ENCODE measurements around the gene GPR27.

GPR27 gene

DNA sequence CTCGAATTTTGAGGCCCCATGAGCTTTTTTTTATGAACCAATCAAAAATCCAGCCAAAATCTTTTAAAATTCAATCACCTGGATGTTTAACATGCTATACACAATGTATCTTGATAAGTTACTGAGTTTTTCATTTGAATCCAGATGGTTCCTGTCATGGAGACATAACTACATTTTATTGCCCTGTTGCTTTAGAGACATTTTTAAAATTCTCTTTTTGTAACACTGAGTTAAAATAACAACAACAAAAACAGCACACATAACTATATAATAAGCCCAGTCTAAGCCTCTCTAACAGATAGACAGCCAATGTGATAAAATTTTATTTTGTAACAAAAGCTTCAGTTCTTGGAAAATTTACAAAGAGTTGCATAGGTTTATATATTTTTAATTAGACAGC lies 29.5 kb downstream of the GPR27 start:
- Histone ChIP-seq H3K27me3 (replicated peaks in 2 of 5; ENCODE audit: control insufficient read depth in 4 of 5, insufficient read depth in 5 of 5, low read length in 4 of 5) (peaks cover 0 to 39% (median 29%) of the 10 kb centered on the region in 5 experiments), H3K4me3 (ENCODE audit: control insufficient read depth in 1 of 7, extremely low read depth in 1 of 7, insufficient read depth in 4 of 7, low read depth in 2 of 7, low read length in 6 of 7) (peak overlapping the region in 3 of 7 experiments; percentile 78 to 91 (median 81)), H3K9me3 (ENCODE audit: control extremely low read depth in 1 of 5, control insufficient read depth in 4 of 5, insufficient read depth in 2 of 5, low read depth in 1 of 5, low read length in 4 of 5) (no peaks in the 10 kb centered on the region), H3K36me3 (ENCODE audit: control insufficient read depth in 4 of 4, insufficient read depth in 4 of 4, low read length in 3 of 4) (peaks cover 0 to 4% (median 0%) of the 10 kb centered on the region in 4 experiments), H3K4me1 (ENCODE audit: control extremely low read depth in 1 of 4, control insufficient read depth in 4 of 4, insufficient read depth in 4 of 4, low read length in 3 of 4) (peaks cover 16 to 66% (median 47%) of the 10 kb centered on the region in 4 experiments), H3K27ac (ENCODE audit: insufficient read depth in 1 of 2, low read depth in 1 of 2, low read length in 2 of 2, poor library complexity in 1 of 2, severe bottlenecking in 2 of 2) (no peak overlapping the region)
- CTCF ChIA-PET: interaction anchor here (0.6 to 1.4 kb wide), 4 partner anchors 10 to 1042 kb away, joined by 3 read pairs; no protein-coding TSS in a partner anchor
- 60% methylated on average over 1 of the region's 1 CpG for WGBS (ENCODE audit: insufficient coverage)
- POLR2A ChIA-PET: no interaction called here
- no peak for DNase-seq

DNA sequence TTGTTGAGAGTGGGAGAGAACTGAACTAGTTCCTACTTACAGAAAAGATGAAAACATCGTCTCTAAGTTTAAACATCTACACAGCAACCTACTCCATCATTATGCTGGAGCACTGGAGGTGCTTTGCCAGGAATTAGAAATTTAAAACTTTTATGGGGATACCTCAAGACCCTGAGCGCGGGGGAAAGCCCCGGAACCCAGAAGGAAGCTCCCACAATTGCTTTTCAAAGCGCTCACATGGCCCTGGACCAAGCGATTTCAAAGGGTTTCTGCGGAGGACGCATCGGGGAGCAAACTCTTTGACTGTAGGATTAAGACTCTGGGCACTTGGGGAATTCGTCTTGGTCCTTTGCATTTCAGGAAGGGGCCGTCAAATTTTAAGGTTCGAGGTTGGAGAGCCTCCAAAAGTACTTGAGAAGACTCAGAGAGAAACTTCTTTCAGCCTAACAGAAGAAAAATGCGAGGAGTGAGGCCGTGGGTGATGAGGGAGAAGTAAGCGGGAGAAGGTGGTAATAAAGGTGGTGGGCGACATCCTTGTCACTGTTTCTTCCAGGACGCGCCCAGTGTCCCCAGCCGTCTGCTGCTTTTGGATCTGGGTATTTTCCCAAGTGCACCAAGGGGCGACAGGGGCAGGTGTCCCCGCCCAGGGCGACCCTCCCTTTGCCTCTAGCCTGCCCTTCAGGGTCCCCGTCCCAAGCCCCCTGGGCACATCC lies 30.7 kb downstream of the GPR27 start:
- Histone ChIP-seq H3K27ac (ENCODE audit: insufficient read depth in 1 of 2, low read depth in 1 of 2, low read length in 2 of 2, poor library complexity in 1 of 2, severe bottlenecking in 2 of 2) (no peak overlapping the region), H3K9me3 (ENCODE audit: control extremely low read depth in 1 of 5, control insufficient read depth in 4 of 5, insufficient read depth in 2 of 5, low read depth in 1 of 5, low read length in 4 of 5) (no peaks in the 10 kb centered on the region), H3K36me3 (ENCODE audit: control insufficient read depth in 4 of 4, insufficient read depth in 4 of 4, low read length in 3 of 4) (peaks cover 0 to 4% (median 0%) of the 10 kb centered on the region in 4 experiments), H3K4me1 (ENCODE audit: control extremely low read depth in 1 of 4, control insufficient read depth in 4 of 4, insufficient read depth in 4 of 4, low read length in 3 of 4) (peaks cover 10 to 54% (median 41%) of the 10 kb centered on the region in 4 experiments), H3K4me3 (ENCODE audit: control insufficient read depth in 1 of 7, extremely low read depth in 1 of 7, insufficient read depth in 4 of 7, low read depth in 2 of 7, low read length in 6 of 7) (peak overlapping the region; percentile 13 to 91 (median 66)), H3K27me3 (replicated peaks in 2 of 5; ENCODE audit: control insufficient read depth in 4 of 5, insufficient read depth in 5 of 5, low read length in 4 of 5) (peaks cover 0 to 39% (median 29%) of the 10 kb centered on the region in 5 experiments)
- ChIA-PET CTCF (interaction anchor here (0.9 to 1.4 kb wide), 4 partner anchors 8 to 55 kb away, joined by 3 read pairs; no protein-coding TSS in a partner anchor), POLR2A (no interaction called here)
- 4% methylated on average over 18 of the region's 23 CpGs for WGBS (ENCODE audit: insufficient coverage)
- DNase-seq: peak in 2 of 3 donors; percentile 38 to 45

DNA sequence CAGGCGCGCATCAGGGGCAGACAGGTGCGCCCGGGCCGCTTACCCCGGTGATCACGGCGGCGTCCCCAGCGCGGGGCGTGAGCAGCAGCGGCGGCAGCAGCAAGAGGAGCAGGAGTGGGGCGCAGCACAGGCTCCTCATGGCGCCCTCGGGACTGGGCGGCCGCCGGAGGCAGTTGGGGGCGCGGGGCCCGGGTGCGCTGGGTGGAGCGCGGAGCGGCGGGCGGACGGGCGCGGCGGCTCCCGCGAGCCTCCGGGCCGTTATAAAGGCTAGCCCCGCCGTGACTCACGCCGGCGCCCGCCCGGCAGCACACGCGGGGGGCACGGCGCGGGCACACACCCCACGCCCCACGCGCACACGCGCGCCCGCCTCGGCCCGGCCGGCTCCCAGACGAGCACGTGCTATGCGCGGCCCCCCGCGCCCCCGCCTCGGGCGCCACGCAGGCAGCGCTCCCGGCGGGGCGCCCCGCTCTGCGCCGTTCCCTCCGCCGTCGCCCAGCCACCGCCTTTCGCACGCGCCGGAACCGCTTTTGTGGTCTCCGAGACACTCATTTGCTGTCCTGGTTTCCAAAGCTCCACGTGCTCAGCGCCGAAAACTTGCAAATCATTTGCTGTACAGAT lies 31.4 kb downstream of the GPR27 start, which contains the start of gene PROK2:
PROK2 (minus strand) TSS at position 235 of the 618 bp plus-strand sequence; CDS start at position 139, 96 bp downstream.
- H3K27me3 ChIP-seq (replicated peaks in 2 of 5; ENCODE audit: control insufficient read depth in 4 of 5, insufficient read depth in 5 of 5, low read length in 4 of 5): peaks cover 0 to 39% (median 29%) of the 10 kb centered on the region in 5 experiments
- H3K36me3 ChIP-seq (ENCODE audit: control insufficient read depth in 4 of 4, insufficient read depth in 4 of 4, low read length in 3 of 4): peaks cover 0 to 4% (median 0%) of the 10 kb centered on the region in 4 experiments
- ChIA-PET POLR2A (interaction anchor here (1.0 kb wide), 1 partner anchor 30 kb away, joined by 3 read pairs; no protein-coding TSS in a partner anchor), CTCF (interaction anchor here (1.5 kb wide), 1 partner anchor 55 kb away, joined by 5 read pairs; no protein-coding TSS in a partner anchor)
- 0% methylated on average over 88 of the region's 89 CpGs for WGBS (ENCODE audit: insufficient coverage)
- peak; percentile 51 to 90 (median 87) for DNase-seq
- no peak within 1 kb of the TSS for H3K27ac ChIP-seq (ENCODE audit: insufficient read depth in 1 of 2, low read depth in 1 of 2, low read length in 2 of 2, poor library complexity in 1 of 2, severe bottlenecking in 2 of 2)
- H3K4me3 ChIP-seq (ENCODE audit: control insufficient read depth in 1 of 7, extremely low read depth in 1 of 7, insufficient read depth in 4 of 7, low read depth in 2 of 7, low read length in 6 of 7): peak within 1 kb of the TSS; percentile 13 to 91 (median 66)
- no peaks in the 10 kb centered on the region for H3K9me3 ChIP-seq (ENCODE audit: control extremely low read depth in 1 of 5, control insufficient read depth in 4 of 5, insufficient read depth in 2 of 5, low read depth in 1 of 5, low read length in 4 of 5)
- H3K4me1 ChIP-seq (ENCODE audit: control extremely low read depth in 1 of 4, control insufficient read depth in 4 of 4, insufficient read depth in 4 of 4, low read length in 3 of 4): peaks cover 6 to 47% (median 34%) of the 10 kb centered on the region in 4 experiments

DNA sequence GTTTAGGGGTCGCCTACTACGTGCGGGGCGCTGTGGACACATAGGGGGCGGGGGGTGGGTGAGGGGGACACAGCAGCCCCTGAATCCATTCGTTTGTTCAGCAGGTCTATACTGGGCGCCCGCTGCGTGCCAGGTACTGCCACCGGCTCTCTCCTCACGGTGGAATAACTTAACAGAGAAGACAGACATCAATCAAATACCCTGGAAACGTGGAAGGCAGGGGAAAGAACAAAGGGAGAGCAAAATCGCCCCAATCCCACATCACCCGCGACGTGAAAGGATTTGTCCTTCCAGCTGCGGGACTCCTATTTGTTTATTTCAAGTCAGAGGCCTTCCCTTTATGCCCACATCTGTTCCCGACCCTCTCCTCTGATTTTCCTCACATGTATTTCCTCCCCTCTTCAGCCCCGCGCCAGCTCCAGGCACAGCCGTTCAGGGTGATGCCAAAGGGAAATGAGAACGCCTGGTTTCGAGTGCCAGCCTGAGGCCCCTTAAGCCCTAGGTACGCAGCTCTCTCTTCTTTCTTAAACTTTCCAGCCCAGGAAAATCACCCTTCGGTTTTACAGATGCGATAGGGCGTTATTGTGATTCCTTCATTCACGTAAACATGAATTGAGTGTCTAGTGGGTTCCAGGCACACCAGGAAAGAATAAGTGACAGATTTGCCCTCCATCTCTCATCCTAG lies 32.0 kb downstream of the GPR27 start:
- Histone ChIP-seq H3K4me1 (ENCODE audit: control extremely low read depth in 1 of 4, control insufficient read depth in 4 of 4, insufficient read depth in 4 of 4, low read length in 3 of 4) (peaks cover 5 to 41% (median 27%) of the 10 kb centered on the region in 4 experiments), H3K4me3 (ENCODE audit: control insufficient read depth in 1 of 7, extremely low read depth in 1 of 7, insufficient read depth in 4 of 7, low read depth in 2 of 7, low read length in 6 of 7) (peak overlapping the region in 6 of 7 experiments; percentile 32 to 91 (median 64)), H3K27me3 (replicated peaks in 2 of 5; ENCODE audit: control insufficient read depth in 4 of 5, insufficient read depth in 5 of 5, low read length in 4 of 5) (peaks cover 0 to 39% (median 29%) of the 10 kb centered on the region in 5 experiments), H3K27ac (ENCODE audit: insufficient read depth in 1 of 2, low read depth in 1 of 2, low read length in 2 of 2, poor library complexity in 1 of 2, severe bottlenecking in 2 of 2) (no peak overlapping the region), H3K9me3 (ENCODE audit: control extremely low read depth in 1 of 5, control insufficient read depth in 4 of 5, insufficient read depth in 2 of 5, low read depth in 1 of 5, low read length in 4 of 5) (no peaks in the 10 kb centered on the region), H3K36me3 (ENCODE audit: control insufficient read depth in 4 of 4, insufficient read depth in 4 of 4, low read length in 3 of 4) (peaks cover 0 to under 1% (median 0%) of the 10 kb centered on the region in 4 experiments)
- POLR2A ChIA-PET: interaction anchor here (0.7 to 1.0 kb wide), 2 partner anchors 31 to 659 kb away, joined by 3 read pairs; no protein-coding TSS in a partner anchor
- CTCF ChIA-PET: interaction anchor here (1.5 kb wide), 1 partner anchor 55 kb away, joined by 5 read pairs; no protein-coding TSS in a partner anchor
- WGBS (ENCODE audit: insufficient coverage): 10% methylated on average over 19 of the region's 28 CpGs
- DNase-seq: peak in 1 of 3 donors; percentile 27

DNA sequence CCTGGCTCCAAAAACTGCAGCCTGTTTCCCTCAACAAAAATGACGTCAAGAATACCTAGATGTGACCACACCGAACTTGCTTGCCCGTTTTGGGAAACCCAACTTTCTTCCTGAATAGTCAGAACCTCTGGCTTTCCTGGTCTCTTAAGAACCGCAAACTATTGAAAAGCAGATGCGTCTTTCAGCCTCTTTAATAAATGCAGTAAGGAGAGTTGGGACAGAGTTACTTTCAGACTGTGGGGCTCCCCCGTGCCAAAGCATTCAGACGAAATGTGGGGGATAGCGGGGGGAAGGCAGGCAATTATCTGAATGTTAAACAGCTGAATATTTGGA lies 32.5 kb downstream of the GPR27 start:
- Histone ChIP-seq H3K36me3 (ENCODE audit: control insufficient read depth in 4 of 4, insufficient read depth in 4 of 4, low read length in 3 of 4) (no peaks in the 10 kb centered on the region), H3K4me3 (ENCODE audit: control insufficient read depth in 1 of 7, extremely low read depth in 1 of 7, insufficient read depth in 4 of 7, low read depth in 2 of 7, low read length in 6 of 7) (no peak overlapping the region), H3K9me3 (ENCODE audit: control extremely low read depth in 1 of 5, control insufficient read depth in 4 of 5, insufficient read depth in 2 of 5, low read depth in 1 of 5, low read length in 4 of 5) (no peaks in the 10 kb centered on the region), H3K4me1 (ENCODE audit: control extremely low read depth in 1 of 4, control insufficient read depth in 4 of 4, insufficient read depth in 4 of 4, low read length in 3 of 4) (peaks cover 3 to 36% (median 24%) of the 10 kb centered on the region in 4 experiments), H3K27me3 (replicated peaks in 2 of 5; ENCODE audit: control insufficient read depth in 4 of 5, insufficient read depth in 5 of 5, low read length in 4 of 5) (peaks cover 0 to 39% (median 29%) of the 10 kb centered on the region in 5 experiments), H3K27ac (ENCODE audit: insufficient read depth in 1 of 2, low read depth in 1 of 2, low read length in 2 of 2, poor library complexity in 1 of 2, severe bottlenecking in 2 of 2) (no peak overlapping the region)
- ChIA-PET POLR2A (interaction anchor here (0.7 to 1.0 kb wide), 2 partner anchors 31 to 659 kb away, joined by 3 read pairs; no protein-coding TSS in a partner anchor), CTCF (interaction anchor here (1.5 kb wide), 1 partner anchor 56 kb away, joined by 5 read pairs; no protein-coding TSS in a partner anchor)
- 53% methylated on average over 6 of the region's 8 CpGs for WGBS (ENCODE audit: insufficient coverage)
- DNase-seq: no peak

DNA sequence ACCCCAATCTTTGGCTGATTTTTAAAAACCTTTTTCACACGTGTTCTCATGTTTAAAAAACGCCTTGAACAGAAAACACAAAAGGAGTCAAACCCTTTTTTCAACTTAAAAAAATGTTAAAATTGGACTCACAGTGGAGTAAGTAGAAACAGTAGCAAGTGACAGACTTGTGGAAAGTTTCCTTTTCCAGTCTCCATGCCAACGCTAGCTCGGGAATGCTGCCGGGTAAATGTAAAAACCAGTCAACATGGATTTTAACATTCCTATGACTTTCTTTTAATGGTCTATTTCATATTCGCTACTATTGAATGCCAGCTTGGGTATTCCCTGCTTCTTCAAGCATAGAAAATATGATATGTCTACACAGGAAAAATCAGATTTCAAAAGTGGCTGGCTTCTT lies 32.9 kb downstream of the GPR27 start:
- ChIA-PET POLR2A (no interaction called here), CTCF (interaction anchor here (1.5 kb wide), 1 partner anchor 56 kb away, joined by 5 read pairs; no protein-coding TSS in a partner anchor)
- peaks cover 3 to 32% (median 21%) of the 10 kb centered on the region in 4 experiments for H3K4me1 ChIP-seq (ENCODE audit: control extremely low read depth in 1 of 4, control insufficient read depth in 4 of 4, insufficient read depth in 4 of 4, low read length in 3 of 4)
- H3K27ac ChIP-seq (ENCODE audit: insufficient read depth in 1 of 2, low read depth in 1 of 2, low read length in 2 of 2, poor library complexity in 1 of 2, severe bottlenecking in 2 of 2): no peak overlapping the region
- H3K4me3 ChIP-seq (ENCODE audit: control insufficient read depth in 1 of 7, extremely low read depth in 1 of 7, insufficient read depth in 4 of 7, low read depth in 2 of 7, low read length in 6 of 7): no peak overlapping the region
- no peaks in the 10 kb centered on the region for H3K36me3 ChIP-seq (ENCODE audit: control insufficient read depth in 4 of 4, insufficient read depth in 4 of 4, low read length in 3 of 4)
- 83% methylated on average over 2 of the region's 6 CpGs for WGBS (ENCODE audit: insufficient coverage)
- no peak for DNase-seq
- no peaks in the 10 kb centered on the region for H3K9me3 ChIP-seq (ENCODE audit: control extremely low read depth in 1 of 5, control insufficient read depth in 4 of 5, insufficient read depth in 2 of 5, low read depth in 1 of 5, low read length in 4 of 5)
- H3K27me3 ChIP-seq (replicated peaks in 2 of 5; ENCODE audit: control insufficient read depth in 4 of 5, insufficient read depth in 5 of 5, low read length in 4 of 5): peaks cover 0 to 39% (median 29%) of the 10 kb centered on the region in 5 experiments
